ENCODE data around the gene CHCHD3. TPM values are rescaled to one million over a fixed set of nuclear protein-coding genes. Genes with fewer than 3 reads are reported as not detected.

Gene CHCHD3
- total RNA-seq, 1 experiment from 2014 or later, result 100 TPM

DNA sequence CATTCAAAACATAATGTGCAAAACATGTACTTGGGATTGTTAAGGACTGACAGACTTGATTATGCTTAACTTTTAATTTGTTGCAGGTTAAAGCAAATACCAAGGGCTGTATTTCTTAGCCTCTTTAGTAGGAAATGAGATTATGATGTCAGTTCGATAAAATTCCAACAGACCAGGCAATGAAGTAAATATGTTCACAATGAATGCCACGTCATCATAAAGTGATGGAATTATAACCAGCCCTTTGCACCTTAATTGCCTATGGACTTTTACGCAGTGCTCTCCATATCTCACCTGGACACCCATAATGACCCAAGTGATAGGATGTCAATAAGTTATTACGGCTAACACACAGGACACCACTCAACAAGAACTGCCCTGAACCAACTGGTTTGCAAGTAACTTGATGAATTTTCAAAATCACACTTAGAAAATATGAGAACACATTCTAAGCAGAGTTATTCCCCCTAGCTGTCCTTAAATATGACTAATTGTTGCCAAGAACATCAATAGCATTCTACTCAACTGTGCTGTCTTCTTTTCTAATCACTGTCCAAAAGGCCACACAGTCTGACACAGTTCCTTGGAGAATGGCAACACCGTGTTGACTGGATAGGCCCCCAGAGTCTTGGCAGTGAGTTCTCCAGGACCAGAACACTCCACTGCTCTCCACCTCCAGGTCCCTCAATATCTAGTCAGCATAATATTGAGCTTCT is 115.0 kb downstream of the CHCHD3 start:
- ChIA-PET CTCF (no interaction called here), POLR2A (ENCODE audit: unreplicated experiment) (no interaction called here)
- TF ChIP-seq, protein P1, sequence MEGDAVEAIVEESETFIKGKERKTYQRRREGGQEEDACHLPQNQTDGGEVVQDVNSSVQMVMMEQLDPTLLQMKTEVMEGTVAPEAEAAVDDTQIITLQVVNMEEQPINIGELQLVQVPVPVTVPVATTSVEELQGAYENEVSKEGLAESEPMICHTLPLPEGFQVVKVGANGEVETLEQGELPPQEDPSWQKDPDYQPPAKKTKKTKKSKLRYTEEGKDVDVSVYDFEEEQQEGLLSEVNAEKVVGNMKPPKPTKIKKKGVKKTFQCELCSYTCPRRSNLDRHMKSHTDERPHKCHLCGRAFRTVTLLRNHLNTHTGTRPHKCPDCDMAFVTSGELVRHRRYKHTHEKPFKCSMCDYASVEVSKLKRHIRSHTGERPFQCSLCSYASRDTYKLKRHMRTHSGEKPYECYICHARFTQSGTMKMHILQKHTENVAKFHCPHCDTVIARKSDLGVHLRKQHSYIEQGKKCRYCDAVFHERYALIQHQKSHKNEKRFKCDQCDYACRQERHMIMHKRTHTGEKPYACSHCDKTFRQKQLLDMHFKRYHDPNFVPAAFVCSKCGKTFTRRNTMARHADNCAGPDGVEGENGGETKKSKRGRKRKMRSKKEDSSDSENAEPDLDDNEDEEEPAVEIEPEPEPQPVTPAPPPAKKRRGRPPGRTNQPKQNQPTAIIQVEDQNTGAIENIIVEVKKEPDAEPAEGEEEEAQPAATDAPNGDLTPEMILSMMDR (conservative IDR thresholded peaks at IDR 0.05), result no peak
- no peak for TF ChIP-seq EZH2 (IDR thresholded peaks at IDR 0.05; ENCODE audit: low read depth)
- intact Hi-C loops (cut with micrococcal nuclease; ENCODE audit: unreplicated experiment), result no loop called here
- Histone ChIP-seq H3K9me2 (ENCODE audit: insufficient read depth) (no peaks in the 10 kb centered on the region), H3K4me3 (no peak overlapping the region), H2AFZ (no peak overlapping the region), H3K4me2 (no peak overlapping the region), H3K36me3 (ENCODE audit: low read depth) (no peaks in the 10 kb centered on the region), H3K9me3 (ENCODE audit: insufficient read depth, low read depth) (no peaks in the 10 kb centered on the region), H3K27ac (no peak overlapping the region), H3K79me2 (ENCODE audit: low read depth) (0 out of 2 replicates have a peak, but pooled peaks cover 11% of the 10 kb centered on the region), H3K27me3 (ENCODE audit: insufficient read depth, low read depth) (no peaks in the 10 kb centered on the region), H4K20me1 (ENCODE audit: insufficient read depth) (0 out of 2 replicates have a peak, but pooled peaks cover 5% of the 10 kb centered on the region), H3K4me1 (replicated peaks; ENCODE audit: insufficient read depth) (no peaks in the 10 kb centered on the region), H3F3A (ENCODE audit: insufficient read depth, low read depth) (no peaks in the 10 kb centered on the region)
- no TSS peak for BruUV-seq (replicated peaks)
- no peak for DNase-seq

DNA sequence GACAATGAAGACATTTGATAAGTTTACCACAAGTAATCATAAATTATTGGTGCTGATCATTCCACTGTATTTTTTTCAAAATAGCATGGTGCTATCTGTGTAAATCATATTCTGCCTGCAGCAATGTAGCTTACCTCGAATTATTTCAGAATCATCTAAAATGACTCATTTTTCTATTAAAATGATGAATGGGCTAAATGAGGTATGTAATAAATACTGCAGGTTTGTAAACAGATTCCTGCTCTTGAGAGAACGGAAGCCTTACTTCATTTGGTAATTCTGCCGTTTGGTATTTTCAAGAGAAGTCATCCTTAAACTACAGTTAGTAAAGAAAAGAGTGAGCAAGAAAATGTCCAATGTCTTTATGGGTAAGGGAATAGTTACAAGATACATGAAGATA is 115.9 kb downstream of the CHCHD3 start:
- intact Hi-C loops (cut with micrococcal nuclease; ENCODE audit: unreplicated experiment), result no loop called here
- CTCF ChIA-PET, result no interaction called here

DNA sequence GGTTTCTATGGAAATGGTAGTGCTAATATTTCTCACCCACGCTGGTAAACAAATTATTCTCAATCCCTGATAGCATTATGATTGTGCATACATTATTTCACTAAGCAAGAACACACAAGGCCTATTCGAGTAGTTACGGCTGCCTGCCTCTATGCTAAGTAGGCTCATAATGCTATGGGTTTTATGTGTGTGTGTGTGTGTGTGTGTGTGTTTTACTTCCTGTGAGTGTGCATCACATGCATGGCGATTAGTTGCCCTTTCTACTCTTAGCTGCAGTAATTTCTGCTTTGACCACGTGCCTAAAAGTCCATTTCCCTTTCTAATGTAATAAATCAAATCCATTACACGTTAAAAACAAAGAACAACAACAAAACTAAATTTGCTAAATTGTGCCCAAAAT is 117.0 kb downstream of the CHCHD3 start:
- H3K9me3 ChIP-seq (ENCODE audit: insufficient read depth, low read depth), result no peaks in the 10 kb centered on the region
- H3K4me2 ChIP-seq, result no peak overlapping the region
- no peaks in the 10 kb centered on the region for H3K27me3 ChIP-seq (ENCODE audit: insufficient read depth, low read depth)
- H3K9me2 ChIP-seq (ENCODE audit: insufficient read depth), result no peaks in the 10 kb centered on the region
- TF ChIP-seq, protein P1 (conservative IDR thresholded peaks at IDR 0.05), result no peak
- no peak for TF ChIP-seq EZH2 (IDR thresholded peaks at IDR 0.05; ENCODE audit: low read depth)
- H3K4me3 ChIP-seq, result no peak overlapping the region
- intact Hi-C loops (cut with micrococcal nuclease; ENCODE audit: unreplicated experiment), result no loop called here
- H3K36me3 ChIP-seq (ENCODE audit: low read depth), result no peaks in the 10 kb centered on the region
- POLR2A ChIA-PET (ENCODE audit: unreplicated experiment), result no interaction called here
- H2AFZ ChIP-seq, result no peak overlapping the region
- 0 out of 2 replicates have a peak, but pooled peaks cover 5% of the 10 kb centered on the region for H4K20me1 ChIP-seq (ENCODE audit: insufficient read depth)
- H3K4me1 ChIP-seq (replicated peaks; ENCODE audit: insufficient read depth), result no peaks in the 10 kb centered on the region
- H3K27ac ChIP-seq, result no peak overlapping the region
- H3F3A ChIP-seq (ENCODE audit: insufficient read depth, low read depth), result no peaks in the 10 kb centered on the region
- no TSS peak for BruUV-seq (replicated peaks)
- DNase-seq, result no peak
- H3K79me2 ChIP-seq (ENCODE audit: low read depth), result 0 out of 2 replicates have a peak, but pooled peaks cover 11% of the 10 kb centered on the region
- CTCF ChIA-PET, result no interaction called here

More for the DNA sequence above, 115.9 kb downstream of the CHCHD3 start:
- Histone ChIP-seq H3K4me1 (replicated peaks; ENCODE audit: insufficient read depth) (no peaks in the 10 kb centered on the region), H3K27me3 (ENCODE audit: insufficient read depth, low read depth) (no peaks in the 10 kb centered on the region), H2AFZ (no peak overlapping the region), H3K27ac (no peak overlapping the region), H3K36me3 (ENCODE audit: low read depth) (no peaks in the 10 kb centered on the region), H3K4me3 (no peak overlapping the region), H3K4me2 (no peak overlapping the region), H3K79me2 (ENCODE audit: low read depth) (0 out of 2 replicates have a peak, but pooled peaks cover 11% of the 10 kb centered on the region), H3K9me3 (ENCODE audit: insufficient read depth, low read depth) (no peaks in the 10 kb centered on the region), H3K9me2 (ENCODE audit: insufficient read depth) (no peaks in the 10 kb centered on the region), H4K20me1 (ENCODE audit: insufficient read depth) (0 out of 2 replicates have a peak, but pooled peaks cover 5% of the 10 kb centered on the region), H3F3A (ENCODE audit: insufficient read depth, low read depth) (no peaks in the 10 kb centered on the region)
- POLR2A ChIA-PET (ENCODE audit: unreplicated experiment), result no interaction called here
- BruUV-seq (replicated peaks), result no TSS peak
- no peak for DNase-seq
- TF ChIP-seq, protein P1 (conservative IDR thresholded peaks at IDR 0.05), result no peak
- no peak for TF ChIP-seq EZH2 (IDR thresholded peaks at IDR 0.05; ENCODE audit: low read depth)

Measured in PC-9 (cell line).